ENCODE data around the gene OR1D5.
A peak's percentile ranks its signal among the peaks of the same experiment; 100 is the strongest.
"Not testable (repeated sequence)": the region's sequence is repeated elsewhere in the genome, so short reads cannot be mapped to it uniquely, and the experiment has no call there.

Gene OR1D5, protein sequence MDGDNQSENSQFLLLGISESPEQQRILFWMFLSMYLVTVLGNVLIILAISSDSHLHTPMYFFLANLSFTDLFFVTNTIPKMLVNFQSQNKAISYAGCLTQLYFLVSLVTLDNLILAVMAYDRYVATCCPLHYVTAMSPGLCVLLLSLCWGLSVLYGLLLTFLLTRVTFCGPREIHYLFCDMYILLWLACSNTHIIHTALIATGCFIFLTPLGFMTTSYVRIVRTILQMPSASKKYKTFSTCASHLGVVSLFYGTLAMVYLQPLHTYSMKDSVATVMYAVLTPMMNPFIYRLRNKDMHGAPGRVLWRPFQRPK

DNA sequence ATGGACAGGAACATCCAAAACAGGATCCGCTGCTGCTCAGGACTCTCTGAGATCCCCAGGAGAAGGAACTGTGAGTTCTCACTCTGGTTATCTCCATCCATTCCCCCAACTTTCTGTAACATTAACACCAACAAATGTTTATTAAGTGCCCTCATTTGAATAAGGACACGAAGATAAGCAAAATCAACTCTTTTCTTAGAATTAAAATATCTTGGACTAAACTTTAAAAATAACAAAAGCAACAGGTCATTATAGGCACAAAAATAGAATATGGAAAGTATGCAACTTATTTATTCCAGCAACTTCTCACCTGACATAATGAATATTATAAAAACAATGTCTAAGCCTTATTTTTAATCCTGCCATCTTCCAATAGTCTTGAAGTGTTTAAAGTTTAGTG is at the start of gene OR1D5:
Gene OR1D5, minus strand, starts transcription at position 101 of the 400 bp plus-strand sequence. Its CDS starts 0 bp downstream, at position 101.
- DNase-seq (ENCODE audit: low read depth in 2 of 3, low spot score in 1 of 3): not testable (repeated sequence)

DNA sequence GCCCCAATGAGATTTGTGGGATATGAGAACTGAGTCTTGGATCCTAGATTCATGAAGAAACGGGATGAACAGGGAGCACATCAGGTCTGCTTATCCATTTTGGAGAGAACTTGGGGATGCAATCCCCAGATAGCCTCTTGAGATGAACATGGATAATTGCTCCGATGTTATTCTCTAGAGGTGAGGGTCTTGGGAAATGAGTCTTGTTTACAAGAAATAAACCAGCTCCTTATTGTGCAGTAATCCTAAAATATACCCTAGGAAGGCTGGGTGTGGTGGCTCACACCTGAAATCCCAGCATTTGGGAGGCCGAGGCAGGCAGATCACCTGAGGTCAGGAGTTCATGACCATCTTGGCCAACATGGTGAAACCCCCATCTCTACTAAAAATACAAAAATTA is 40.9 kb upstream of the OR1D5 start, which contains the start of gene OR1D2:
Gene OR1D2, minus strand, starts transcription at position 101 of the 400 bp plus-strand sequence. CDS start 11,426 bp downstream, outside the sequence.
- no peak for DNase-seq (ENCODE audit: low read depth in 2 of 3, low spot score in 1 of 3)

DNA sequence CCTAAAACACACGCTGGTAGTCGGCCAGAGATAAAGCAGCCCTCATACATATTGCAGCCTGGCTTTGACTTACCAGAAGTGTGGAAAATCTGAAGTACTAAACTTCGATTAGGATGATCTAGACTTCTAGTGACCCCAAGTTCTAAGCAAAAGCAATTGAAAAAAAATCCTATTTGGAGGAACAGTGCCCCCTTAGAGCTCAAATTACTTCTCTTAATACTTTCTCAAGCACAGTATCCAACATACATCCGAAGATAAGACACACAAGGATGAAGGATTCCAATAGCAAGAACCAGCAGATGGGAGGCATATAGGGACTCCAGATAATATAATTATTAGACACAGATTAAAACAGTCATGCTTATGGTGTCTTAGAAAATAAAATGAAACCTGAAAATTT is 10.4 kb upstream of the OR1D5 start:
- not testable (repeated sequence) for DNase-seq (ENCODE audit: low read depth in 2 of 3, low spot score in 1 of 3)

DNA sequence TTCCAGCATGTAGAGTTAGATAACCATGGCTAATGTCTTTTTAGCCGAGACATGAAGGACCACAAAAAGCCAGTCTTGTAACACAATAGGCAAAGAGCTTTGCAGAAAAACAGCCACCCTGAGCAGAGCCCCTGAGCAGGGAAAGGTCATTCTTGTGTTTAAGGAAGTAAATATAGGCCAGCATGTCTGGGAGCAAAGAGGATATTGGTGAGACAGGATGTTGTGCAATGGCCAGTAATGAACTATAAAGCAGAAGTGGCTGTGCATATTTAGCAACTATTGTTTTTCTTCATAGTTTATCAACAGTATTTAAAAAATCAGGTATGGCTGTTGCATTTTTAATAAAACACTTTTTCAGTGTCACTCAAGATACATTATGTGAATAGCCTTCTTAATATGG is 1.8 kb upstream of the OR1D5 start:
- DNase-seq (ENCODE audit: low read depth in 2 of 3, low spot score in 1 of 3): not testable (repeated sequence)

DNA sequence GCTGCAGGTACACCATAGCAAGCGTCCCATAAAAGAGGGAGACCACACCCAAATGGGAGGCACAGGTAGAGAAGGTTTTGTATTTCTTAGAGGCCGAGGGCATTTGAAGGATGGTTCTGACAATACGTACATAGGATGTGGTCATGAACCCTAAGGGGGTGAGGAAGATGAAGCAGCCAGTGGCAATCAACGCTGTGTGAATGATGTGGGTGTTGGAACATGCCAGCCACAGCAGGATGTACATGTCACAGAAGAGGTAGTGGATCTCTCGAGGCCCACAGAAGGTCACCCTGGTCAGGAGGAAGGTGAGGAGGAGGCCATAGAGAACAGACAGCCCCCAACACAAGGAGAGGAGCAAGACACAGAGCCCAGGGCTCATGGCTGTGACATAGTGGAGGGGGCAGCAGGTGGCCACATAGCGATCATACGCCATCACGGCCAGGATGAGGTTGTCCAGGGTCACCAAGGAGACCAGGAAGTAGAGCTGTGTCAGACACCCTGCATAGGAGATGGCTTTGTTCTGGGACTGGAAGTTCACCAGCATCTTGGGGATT is 506 bp downstream of the OR1D5 start:
- not testable (repeated sequence) for DNase-seq (ENCODE audit: low read depth in 2 of 3, low spot score in 1 of 3)

DNA sequence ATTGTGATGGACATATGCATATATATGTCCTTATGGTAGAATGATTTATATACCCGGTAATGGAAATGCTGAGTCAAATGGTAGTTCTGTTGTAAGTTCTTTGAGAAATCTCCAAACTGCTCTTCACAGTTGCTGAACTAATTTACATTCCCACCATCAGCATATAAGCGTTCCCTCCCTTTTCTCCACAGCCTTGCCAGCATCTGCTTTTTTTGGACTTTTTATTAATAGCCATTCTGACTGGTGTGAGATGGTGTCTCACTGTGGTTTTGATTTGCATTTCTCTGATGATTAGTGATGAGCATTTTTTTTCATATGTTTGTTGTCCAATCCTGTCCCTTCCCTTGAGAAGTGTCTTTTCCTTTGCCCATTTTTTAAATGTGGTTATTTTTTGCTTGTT is 8.5 kb downstream of the OR1D5 start:
- DNase-seq (ENCODE audit: low read depth in 2 of 3, low spot score in 1 of 3): not testable (repeated sequence)

DNA sequence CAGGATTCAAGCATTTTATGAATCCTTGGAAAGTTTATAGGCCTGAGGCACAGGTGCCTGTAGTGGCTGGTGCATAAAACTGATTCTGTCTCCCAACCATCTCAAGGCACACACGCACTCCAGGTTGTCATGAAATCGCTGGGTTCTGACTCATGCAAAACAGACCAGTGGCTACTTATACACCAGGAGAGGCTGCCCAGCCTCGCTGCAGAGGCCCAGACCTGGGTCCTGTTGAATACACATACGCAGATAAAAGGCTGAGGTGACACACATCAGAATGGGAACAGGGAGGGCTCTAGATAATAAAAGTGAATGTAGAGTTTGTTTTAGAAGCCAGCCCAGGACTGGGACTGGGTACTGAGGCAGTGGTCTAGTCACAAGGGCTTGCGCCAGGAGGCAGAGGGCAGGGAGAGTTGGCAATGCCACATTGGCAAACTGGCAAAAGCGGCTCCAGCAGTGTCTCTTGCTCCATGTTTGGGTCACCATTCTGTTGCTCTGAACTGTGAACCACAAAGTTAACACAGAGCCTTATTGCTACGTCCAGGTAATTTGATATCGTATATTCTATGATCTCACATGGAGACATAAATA is 13.6 kb downstream of the OR1D5 start:
- DNase-seq (ENCODE audit: low read depth in 2 of 3, low spot score in 1 of 3): no peak

DNA sequence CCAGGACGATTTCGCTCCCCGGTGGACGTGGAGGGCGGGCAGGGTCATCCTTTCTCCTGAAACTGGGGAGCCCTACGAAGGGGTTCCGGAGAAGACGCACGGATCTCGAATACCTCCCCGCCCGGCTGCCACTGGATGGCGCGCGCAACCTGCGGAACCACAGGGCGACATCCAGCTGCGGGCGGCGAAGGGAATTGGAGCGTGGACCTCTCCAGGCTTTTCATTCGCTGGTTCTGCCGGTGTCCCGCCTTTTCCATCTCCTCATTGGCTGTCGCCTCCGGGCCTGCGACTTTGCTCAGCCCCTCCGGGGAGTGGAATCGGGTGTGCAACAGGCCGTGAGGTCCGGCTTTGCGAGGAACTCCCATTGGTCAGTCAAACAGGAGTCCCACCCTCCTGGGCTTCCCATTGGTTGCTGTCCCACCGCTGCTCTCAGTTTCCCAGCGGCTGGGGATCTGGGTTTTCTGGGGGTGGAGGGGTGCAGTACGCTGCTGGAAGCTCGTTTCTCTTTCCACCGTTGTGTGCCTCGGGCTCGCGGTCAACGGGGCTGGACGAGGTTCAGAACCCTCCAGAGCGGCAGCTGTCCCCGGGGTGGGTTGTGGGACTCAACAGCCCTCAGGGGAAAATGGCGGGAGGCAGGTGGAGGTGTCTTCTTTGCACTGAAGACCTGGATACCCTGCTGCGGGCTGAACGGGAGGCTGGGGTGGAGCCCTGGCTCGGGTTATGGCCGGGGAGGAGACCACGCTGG is 14.5 kb downstream of the OR1D5 start:
- DNase-seq (ENCODE audit: low read depth in 2 of 3, low spot score in 1 of 3): peak; percentile 90 to 95 (median 91)

DNA sequence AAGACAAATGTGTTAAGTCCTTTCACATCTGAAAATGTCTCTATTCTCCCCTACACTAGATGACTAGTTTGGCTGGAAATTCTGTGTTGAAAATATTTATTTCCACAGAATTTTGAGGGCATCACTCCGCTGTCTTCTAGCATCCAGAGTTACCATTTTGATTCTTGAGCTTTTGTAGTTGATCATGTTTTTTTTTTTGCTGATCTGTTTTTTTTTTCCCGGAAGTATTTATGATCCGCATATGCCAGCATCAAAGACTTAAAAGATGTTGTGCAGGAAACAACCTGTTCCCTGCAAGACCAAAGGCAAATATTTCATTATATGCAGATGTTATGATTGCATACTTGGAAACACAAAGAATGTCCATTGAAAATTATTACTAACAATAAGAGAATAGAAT is 16.7 kb downstream of the OR1D5 start:
- no peak for DNase-seq (ENCODE audit: low read depth in 2 of 3, low spot score in 1 of 3)

DNA sequence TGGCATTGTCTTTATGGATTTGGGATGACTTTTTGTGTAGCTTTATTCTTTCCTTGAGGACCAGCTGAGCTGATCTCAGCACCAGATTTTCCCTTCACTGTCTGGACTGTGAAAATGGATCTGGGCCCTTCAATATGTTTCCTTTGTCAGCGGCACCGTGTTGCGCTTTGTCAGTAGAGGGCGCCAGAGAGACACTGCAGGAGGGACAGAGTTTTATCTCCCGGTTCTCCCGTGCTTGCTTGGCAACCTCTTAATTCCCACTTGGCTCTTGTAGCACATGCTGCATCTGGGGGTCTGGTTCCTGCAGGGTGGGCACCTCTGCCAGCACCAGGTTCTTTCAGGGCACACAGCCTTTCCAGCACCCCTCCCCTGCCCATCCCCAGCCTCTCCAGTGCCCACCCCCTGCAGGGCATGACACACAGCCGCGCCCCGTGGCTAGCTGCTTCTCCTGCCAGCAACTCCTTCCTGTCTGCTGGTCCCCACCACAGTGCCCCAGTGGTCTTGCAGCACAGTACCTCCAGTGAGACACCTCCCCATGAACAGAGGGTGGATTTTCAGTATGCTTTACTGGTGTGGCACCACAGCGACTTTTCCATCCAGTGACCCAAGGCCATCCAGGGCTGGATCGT is 19.6 kb downstream of the OR1D5 start:
- peak in 2 of 3 donors; percentile 14 to 23 for DNase-seq (ENCODE audit: low read depth in 2 of 3, low spot score in 1 of 3)

DNA sequence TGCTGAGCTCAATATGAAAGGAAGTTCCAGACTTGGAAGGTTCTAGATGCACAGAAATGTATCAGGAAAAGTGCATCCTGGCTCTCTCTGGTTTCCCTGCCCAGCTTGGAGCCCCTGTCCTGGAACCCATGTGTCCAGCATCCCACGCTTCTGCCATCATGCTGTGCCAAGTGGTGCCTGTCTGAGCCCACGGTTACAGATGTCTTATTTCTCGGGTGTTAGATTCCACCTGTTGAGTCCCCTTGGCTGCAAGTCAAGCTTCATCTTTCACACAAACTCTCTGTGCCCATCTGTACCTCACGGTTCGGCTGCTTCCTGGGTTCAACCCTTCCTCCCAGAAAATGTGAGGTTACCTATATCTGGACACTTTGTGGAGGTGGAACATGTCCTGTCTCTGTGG is 22.5 kb downstream of the OR1D5 start:
- DNase-seq (ENCODE audit: low read depth in 2 of 3, low spot score in 1 of 3): no peak

DNA sequence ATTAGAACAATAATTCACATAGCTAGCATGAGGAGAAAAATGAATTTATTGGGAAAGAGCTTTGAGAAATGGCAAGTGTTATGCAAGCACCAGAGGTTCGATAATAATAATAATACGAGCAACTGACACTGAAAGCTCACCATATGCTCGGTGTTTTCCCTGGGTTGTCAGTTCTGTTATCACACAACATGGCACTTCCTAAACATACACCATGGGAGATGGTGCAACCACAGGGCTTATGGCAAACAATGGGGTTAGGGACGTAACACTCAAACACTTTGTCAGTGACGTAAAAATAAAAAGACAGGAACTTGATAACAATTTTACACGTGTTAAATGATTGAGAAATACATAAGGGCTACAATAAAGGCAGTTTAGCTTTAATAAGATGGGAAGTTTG is 23.7 kb downstream of the OR1D5 start:
- no peak for DNase-seq (ENCODE audit: low read depth in 2 of 3, low spot score in 1 of 3)

DNA sequence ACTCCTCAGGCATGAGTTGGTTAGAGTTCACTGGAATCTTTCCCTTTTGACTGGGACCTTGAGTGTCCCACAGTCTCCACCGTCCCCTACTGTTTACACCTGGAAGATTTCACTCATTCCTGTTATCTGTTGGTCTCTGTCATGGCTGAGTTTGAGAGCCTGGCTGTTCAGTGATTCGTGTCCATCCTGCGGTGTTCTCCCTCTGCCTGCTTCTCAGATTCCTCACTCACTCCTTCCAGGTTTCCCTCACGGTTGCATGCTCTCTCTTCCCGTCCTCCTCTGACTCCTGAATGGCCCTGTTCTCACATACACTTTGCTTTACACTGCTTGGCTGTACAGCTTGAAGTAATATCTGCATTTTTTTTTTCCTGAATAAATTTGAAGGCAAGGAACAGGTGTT is 24.5 kb downstream of the OR1D5 start:
- DNase-seq (ENCODE audit: low read depth in 2 of 3, low spot score in 1 of 3): no peak

DNA sequence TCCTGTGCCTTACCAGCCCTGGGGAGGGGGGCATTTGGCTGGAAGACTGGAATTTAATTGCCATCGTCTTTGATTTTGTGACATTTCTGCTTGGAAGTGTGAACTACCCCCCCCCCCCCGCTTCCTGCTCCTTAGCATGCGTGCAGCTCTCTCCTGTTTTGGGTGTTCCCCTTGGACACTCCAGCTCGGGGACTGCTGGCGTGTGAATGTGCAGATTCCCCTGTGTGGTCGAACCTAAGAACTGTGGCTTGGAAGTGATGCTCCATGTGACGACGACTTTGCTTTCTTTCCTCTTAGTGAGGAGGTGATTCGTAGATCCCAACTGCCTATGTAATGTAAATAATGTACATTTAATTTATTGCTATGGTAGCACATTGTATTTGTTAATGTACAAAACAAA is 26.1 kb downstream of the OR1D5 start:
- DNase-seq (ENCODE audit: low read depth in 2 of 3, low spot score in 1 of 3): no peak

DNA sequence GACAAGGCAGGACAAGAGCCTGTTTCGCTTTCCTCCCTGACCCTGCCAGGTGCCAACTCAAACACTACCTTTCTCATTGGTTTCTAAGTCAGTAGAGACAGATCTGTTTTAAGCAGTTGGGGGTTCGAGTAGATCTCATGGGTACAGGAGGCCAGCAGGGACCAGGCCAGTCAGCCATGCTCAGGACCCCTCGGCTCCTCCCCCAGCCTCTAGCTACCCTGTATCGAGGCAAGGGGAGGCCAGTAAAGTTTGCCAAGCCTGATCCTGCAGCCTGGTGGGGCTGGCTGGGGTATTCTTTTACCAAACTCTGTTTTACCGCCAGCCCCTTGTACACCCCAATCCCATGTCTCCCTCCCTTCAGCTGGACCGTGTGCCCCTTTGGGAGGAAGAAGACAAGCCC is 26.6 kb downstream of the OR1D5 start:
- no peak for DNase-seq (ENCODE audit: low read depth in 2 of 3, low spot score in 1 of 3)

DNA sequence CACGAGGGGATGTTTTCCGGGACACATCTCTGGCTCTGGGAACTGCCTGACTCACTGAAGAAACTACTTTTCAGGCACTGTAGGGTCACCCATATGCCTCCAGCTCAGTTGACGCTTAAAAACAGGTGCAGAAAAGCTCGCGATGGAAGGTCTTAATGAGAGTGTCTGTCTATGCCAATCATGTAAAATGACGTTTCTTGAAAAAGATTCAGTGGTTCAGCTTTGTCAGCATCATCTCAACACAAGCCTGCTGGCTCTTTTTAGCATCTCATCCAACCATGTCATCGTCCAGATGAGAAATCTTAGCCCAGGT is 27.5 kb downstream of the OR1D5 start:
- DNase-seq (ENCODE audit: low read depth in 2 of 3, low spot score in 1 of 3): no peak

DNA sequence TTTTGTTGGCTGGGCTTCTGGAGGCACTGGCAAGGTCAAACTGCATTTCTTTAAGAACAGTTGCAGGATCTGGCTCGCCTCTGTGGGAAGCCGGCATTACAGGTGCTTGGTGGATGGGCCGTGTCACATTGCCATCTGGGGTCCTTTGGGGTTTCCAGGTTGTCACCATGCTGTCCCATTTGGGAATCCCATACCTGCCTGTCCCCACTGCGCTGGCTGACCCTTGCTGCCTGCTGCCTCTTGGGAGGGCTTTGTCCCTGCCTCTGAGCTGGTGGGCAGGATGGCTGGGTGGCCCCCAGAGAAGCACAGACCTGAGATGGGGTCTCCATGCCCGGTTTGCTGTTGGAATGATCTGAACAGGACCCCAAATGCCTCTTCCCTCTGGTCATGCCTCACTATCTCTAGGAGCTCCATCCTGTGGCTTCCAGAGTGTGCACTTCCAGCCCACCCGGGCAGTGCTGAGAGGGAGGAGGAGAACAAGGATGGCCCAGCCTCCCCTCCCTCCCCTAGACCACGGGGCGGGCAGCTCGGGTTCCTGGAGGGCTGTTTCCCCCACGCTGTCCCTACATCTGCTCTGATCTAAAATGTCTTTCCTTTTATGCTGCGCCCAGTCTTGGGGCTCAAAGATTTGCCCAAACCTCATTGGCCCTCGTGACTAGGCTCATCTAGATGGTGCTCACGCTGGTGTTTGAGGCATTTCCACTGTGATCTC is 28.0 kb downstream of the OR1D5 start:
- DNase-seq (ENCODE audit: low read depth in 2 of 3, low spot score in 1 of 3): no peak

DNA sequence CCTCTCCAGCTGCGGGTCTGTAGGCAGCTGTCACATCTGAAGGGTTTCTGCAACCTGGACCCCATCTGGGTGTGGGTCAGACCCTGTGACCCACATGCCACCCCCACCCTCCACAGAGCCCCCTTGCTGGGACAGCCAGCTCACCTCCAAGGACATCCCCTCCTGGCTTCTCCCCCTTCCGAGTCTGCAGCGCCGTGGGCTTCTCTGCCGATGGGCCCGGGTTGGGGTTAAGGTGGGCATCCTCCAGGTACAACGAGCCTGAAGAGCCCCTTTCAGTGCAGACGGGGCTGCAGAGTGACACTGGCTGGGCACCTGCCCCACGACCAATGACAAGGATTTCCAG is 28.9 kb downstream of the OR1D5 start:
- no peak for DNase-seq (ENCODE audit: low read depth in 2 of 3, low spot score in 1 of 3)

DNA sequence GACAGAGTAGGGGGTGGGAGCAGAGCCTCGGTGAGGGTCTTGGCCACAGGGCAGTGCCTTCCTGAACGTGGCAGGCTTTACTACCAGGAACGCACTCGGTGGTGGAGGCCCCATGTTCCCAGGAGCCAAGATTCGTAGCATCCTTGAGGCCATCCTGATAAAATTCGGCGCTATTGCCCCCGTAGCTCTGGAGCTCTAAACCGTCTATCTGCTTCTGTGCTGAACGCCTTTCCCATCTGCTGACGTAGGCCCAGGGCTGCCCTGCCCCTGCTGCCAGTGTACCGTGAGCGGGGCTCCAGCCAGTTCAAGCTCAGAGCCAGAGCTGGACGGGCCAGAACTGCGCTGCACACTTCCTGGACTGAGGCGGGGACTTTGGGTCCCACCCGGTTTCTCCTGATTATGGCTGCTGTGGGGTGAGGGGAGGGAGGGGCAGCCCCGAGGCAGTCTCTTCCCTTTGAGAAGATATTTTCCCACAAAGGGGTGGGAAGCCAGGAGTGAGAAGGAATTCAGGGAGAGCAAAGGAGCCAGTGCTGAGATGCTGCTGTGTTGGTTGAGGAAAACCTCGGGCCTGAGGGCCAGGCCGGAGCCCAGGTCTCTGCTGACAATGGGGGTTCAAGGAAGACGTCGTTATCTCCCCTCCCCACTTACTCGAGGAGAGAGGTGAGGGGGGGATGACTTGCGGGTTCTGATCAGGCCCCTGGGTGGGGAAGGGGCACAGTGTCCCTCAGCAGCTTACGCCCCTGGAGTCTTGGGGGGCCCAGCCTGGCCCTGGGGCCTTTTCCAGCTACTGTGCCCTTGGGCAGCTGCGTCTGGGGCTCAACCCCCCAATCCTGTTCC is 29.4 kb downstream of the OR1D5 start:
- DNase-seq (ENCODE audit: low read depth in 2 of 3, low spot score in 1 of 3): no peak

DNA sequence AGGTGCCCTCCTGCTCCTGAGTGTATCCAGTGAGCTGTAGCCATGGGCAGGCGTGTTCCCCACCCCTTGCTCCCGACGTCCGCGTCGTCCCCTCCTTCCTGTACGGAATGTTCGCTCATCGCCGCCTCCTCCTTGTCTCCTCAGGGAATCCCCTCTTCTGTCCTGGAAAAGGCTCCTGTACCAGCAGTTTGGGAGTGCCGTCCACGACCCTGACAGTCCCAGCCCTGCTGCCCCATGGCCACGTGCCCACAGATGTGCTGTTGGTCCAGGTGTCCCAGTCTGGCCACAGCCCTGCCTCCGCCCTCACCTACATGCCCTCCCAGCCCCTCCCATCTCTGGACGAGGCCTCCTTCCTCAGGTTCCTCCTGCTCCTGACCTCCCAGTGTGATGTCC is 30.2 kb downstream of the OR1D5 start:
- DNase-seq (ENCODE audit: low read depth in 2 of 3, low spot score in 1 of 3): no peak
